Measurements from ENCODE around the gene STPG2.

- no peak for TF ChIP-seq JUND (IDR thresholded peaks at IDR 0.05; ENCODE audit: low read depth, low read length)
- TF ChIP-seq ATF2 (IDR thresholded peaks at IDR 0.05; ENCODE audit: low read length): no peak
- TF ChIP-seq CTCF (IDR thresholded peaks at IDR 0.05 in 2 of 3, conservative IDR thresholded peaks at IDR 0.05 in 1 of 3; ENCODE audit: control insufficient read depth in 2 of 3, extremely low read depth in 1 of 3, insufficient read depth in 1 of 3, low read depth in 3 of 3, low read length in 3 of 3): no peak
- no peak for TF ChIP-seq SMAD5 (IDR thresholded peaks at IDR 0.05; ENCODE audit: low read depth)
- TF ChIP-seq REST (IDR thresholded peaks at IDR 0.05; ENCODE audit: low read depth, low read length): no peak
- TF ChIP-seq MYC (IDR thresholded peaks at IDR 0.05; ENCODE audit: insufficient read depth, insufficient read length, insufficient replicate concordance, low read length, severe bottlenecking): no peak
- TF ChIP-seq TARDBP (IDR thresholded peaks at IDR 0.05; ENCODE audit: borderline replicate concordance): no peak
- no peak for TF ChIP-seq NBN (IDR thresholded peaks at IDR 0.05)
- TF ChIP-seq POLR2A (IDR thresholded peaks at IDR 0.05; ENCODE audit: low read depth, low read length): no peak
- TF ChIP-seq CHD2 (IDR thresholded peaks at IDR 0.05; ENCODE audit: borderline replicate concordance, low read depth, low read length): no peak
- TF ChIP-seq TCF12 (IDR thresholded peaks at IDR 0.05; ENCODE audit: low read depth, low read length): no peak
- no peak for TF ChIP-seq CREM (IDR thresholded peaks at IDR 0.05; ENCODE audit: low read depth)
These were observed 519.1 kb downstream of the STPG2 start for GRCh38 chr4:97624204-97624603.
